ENCODE data around the gene PNMT. TPM values are rescaled to one million over a fixed set of nuclear protein-coding genes. Genes with fewer than 3 reads are reported as not detected.

The PNMT gene
- total RNA-seq, 4 donors from 2014 or later, result 1.1 to 3.3 (median 1.2) TPM; not detected in 1

DNA sequence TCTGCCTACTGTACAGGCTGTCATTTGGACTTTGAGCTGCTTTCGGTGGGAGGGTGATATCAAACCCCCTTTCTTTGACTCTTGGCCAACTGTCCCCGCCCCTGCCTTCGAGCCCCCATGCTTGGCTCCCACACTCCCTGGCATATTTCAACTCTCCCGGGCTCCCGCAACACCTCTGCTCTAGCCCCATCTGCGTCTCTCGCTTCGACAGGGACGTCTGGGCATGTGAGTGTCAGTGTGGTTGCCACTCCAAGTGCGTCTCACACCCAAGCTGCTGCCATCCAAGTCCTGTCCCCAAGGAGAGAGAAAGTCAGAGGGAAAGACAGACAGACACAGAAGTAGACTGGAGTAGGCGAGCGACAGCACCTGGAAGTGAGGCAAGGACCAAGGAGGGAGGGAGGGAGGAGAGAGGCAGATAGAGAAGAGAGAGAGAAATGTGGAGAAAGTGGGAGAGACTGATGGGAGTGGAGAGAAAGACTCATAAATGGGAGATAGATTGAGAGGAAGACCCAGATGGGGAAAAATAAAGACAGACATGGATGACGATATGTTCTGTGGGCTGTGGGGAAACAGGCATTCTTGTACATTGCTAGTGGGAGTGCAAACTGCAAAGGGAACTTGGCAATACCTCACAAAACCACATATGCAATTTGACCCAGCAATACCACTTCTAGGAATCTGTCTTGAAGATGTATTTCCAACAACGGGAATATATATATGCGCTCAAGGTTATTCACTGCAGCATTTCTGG lies 19.5 kb upstream of the PNMT start:
- H3K27ac ChIP-seq, result no peak overlapping the region
- H3K4me1 ChIP-seq, result peaks cover 8 to 24% of the 10 kb centered on the region in 2 donors
- WGBS, 2 donors, result 89 to 92% methylated on average over 15 of the region's 15 CpGs
- H3K4me3 ChIP-seq (replicated peaks in 1 of 3), result no peak overlapping the region
- DNase-seq, result no peak
- intact Hi-C loops (cut with DNase I), result no loop called here
- no peaks in the 10 kb centered on the region for H3K27me3 ChIP-seq
- H3K36me3 ChIP-seq, result no peaks in the 10 kb centered on the region
- TF ChIP-seq POLR2A (IDR thresholded peaks at IDR 0.05), result no peak
- TF ChIP-seq, protein P1, sequence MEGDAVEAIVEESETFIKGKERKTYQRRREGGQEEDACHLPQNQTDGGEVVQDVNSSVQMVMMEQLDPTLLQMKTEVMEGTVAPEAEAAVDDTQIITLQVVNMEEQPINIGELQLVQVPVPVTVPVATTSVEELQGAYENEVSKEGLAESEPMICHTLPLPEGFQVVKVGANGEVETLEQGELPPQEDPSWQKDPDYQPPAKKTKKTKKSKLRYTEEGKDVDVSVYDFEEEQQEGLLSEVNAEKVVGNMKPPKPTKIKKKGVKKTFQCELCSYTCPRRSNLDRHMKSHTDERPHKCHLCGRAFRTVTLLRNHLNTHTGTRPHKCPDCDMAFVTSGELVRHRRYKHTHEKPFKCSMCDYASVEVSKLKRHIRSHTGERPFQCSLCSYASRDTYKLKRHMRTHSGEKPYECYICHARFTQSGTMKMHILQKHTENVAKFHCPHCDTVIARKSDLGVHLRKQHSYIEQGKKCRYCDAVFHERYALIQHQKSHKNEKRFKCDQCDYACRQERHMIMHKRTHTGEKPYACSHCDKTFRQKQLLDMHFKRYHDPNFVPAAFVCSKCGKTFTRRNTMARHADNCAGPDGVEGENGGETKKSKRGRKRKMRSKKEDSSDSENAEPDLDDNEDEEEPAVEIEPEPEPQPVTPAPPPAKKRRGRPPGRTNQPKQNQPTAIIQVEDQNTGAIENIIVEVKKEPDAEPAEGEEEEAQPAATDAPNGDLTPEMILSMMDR (IDR thresholded peaks at IDR 0.05), result no peak
- H3K9me3 ChIP-seq, result no peaks in the 10 kb centered on the region

DNA sequence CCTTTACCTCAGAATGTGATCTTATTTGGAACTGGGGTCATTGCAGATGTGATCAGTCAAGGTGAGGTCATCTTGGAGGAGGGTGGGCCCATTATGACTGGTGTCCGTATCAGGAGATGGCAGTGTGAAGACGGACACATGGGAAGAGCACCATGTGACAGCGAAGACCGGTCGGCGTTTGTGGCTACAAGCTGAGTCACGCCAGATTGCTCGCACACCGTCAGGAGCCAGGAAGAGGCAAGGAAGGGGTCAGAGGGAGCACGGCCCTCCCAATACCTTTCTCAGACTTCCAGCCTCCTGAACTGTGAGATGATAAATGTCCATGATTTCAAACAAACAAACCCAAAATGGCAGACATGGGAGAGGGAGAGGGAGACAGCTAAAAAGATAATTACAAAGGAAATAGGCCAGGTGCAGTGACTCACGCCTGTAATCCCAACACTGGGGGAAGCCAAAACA lies 18.1 kb upstream of the PNMT start:
- Histone ChIP-seq H3K36me3 (no peaks in the 10 kb centered on the region), H3K27me3 (no peaks in the 10 kb centered on the region), H3K27ac (no peak overlapping the region), H3K4me1 (peaks cover 6 to 19% of the 10 kb centered on the region in 2 donors), H3K4me3 (replicated peaks in 1 of 3) (no peak overlapping the region), H3K9me3 (no peaks in the 10 kb centered on the region)
- intact Hi-C loops (cut with DNase I), result no loop called here
- TF ChIP-seq POLR2A (IDR thresholded peaks at IDR 0.05), result no peak
- TF ChIP-seq, protein P1 (IDR thresholded peaks at IDR 0.05), result no peak
- no peak for DNase-seq
- 91 to 93% methylated on average over 11 of the region's 11 CpGs for WGBS, 2 donors

DNA sequence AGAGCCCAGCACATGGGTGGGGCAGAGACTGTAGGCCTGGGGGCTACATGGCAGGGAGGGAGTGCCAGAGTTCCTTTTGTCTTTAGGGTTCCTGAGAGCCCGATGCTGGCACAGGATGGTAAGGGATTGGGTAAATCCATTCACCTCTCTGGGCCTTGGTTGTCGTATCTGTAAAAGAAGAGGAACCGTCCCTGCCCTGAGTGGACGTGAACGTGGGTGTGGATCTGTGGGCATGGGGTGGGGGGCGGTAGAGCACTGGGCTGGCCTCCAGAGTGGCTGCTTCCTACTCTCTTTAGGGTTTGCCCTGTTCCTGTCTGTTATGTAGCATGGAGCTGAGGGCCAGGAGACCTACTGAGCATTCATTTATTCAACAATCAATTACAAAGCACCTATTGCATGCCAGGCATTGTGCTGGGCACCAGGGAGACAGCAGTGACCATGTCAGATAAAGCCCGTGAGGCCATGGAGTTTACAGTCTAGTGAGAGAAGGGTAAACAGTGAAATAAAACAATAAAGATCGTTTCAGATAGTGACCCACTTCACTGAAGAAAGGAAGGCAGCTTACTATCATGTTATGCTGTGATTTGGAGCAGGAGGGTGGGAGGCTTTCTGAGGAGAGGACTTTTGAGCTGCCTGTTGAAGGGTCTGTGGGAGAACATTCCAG lies 16.2 kb upstream of the PNMT start:
- intact Hi-C loops (cut with DNase I), result no loop called here
- Histone ChIP-seq H3K4me3 (replicated peaks in 1 of 3) (no peak overlapping the region), H3K27ac (peak overlapping the region in 1 of 3 donors; percentile 2), H3K27me3 (no peaks in the 10 kb centered on the region), H3K36me3 (no peaks in the 10 kb centered on the region), H3K4me1 (peaks cover 6 to 19% of the 10 kb centered on the region in 2 donors), H3K9me3 (no peaks in the 10 kb centered on the region)
- TF ChIP-seq, protein P1 (IDR thresholded peaks at IDR 0.05), result no peak
- TF ChIP-seq POLR2A (IDR thresholded peaks at IDR 0.05), result no peak
- no peak for DNase-seq
- 79 to 83% methylated on average over 8 of the region's 8 CpGs for WGBS, 2 donors

DNA sequence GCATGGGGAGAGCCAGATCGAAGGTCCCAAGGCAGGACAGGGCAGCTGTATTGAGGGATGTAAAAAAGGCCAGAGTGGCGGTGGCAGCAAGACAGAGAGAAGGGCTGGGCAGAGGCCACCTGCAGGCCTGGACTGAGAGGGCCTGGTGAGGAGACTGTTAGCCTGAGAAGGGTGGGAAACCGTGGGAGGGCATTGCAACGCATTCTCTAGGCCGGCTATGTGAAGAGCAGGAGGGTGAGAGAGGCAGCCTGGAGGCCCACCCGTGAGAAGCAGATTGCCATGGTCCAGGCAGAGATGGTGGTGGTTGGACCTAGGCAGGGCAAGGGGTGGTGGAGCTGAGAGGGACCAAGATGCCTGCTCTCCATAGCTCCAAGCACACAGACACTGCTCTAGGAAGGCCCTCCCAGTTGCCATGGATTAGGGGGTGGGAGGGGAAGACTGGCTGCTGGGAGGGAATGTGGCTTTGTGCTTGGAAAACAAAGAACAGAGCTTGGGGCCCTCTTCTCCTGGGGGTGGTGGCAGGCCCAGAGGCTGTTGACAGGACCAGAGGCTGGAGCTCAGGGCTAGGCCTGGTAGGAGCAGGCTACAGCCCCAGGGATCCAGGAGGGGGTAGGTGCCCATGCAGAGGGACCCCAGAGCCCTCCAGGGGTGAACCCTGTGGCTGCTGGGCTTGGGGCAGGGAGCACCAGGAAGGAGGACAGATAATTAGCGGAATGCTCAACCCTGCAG lies 15.5 kb upstream of the PNMT start:
- H3K27ac ChIP-seq, result no peak overlapping the region
- H3K4me3 ChIP-seq (replicated peaks in 1 of 3), result no peak overlapping the region
- intact Hi-C loops (cut with DNase I), result no loop called here

More for the DNA sequence above, 15.5 kb upstream of the PNMT start:
- 64 to 83% methylated on average over 6 to 7 of the region's 7 CpGs for WGBS, 2 donors
- no peak for DNase-seq
- Histone ChIP-seq H3K36me3 (no peaks in the 10 kb centered on the region), H3K4me1 (peaks cover 6 to 19% of the 10 kb centered on the region in 2 donors), H3K9me3 (no peaks in the 10 kb centered on the region), H3K27me3 (no peaks in the 10 kb centered on the region)
- no peak for TF ChIP-seq POLR2A (IDR thresholded peaks at IDR 0.05)
- TF ChIP-seq, protein P1 (IDR thresholded peaks at IDR 0.05), result no peak

All from thyroid gland (tissue), 4 donors.